Retinal pigment epithelial cell (primary cell): ENCODE data around the gene ZNF382.
"Not testable (repeated sequence)": the region's sequence is repeated elsewhere in the genome, so short reads cannot be mapped to it uniquely, and the experiment has no call there.

Source experiments
- DNase-seq: peaks from one replicate; pipeline ENCODE4 v3.0.0-alpha.2; 2010; ENCODE audit warnings: low read depth
- H3K4me3 ChIP-seq: 2 replicates; pipeline ENCODE4 v1.5.1; 2011; ENCODE audit warnings: mild to moderate bottlenecking, low read length, control low read depth, moderate library complexity
- TF ChIP-seq, protein P1 (sequence below): conservative IDR thresholded peaks from 2 replicates; pipeline ENCODE4 v1.5.1; 2011; ENCODE audit warnings: low read depth, low read length, control low read depth, inconsistent platforms

The ZNF382 gene

DNA sequence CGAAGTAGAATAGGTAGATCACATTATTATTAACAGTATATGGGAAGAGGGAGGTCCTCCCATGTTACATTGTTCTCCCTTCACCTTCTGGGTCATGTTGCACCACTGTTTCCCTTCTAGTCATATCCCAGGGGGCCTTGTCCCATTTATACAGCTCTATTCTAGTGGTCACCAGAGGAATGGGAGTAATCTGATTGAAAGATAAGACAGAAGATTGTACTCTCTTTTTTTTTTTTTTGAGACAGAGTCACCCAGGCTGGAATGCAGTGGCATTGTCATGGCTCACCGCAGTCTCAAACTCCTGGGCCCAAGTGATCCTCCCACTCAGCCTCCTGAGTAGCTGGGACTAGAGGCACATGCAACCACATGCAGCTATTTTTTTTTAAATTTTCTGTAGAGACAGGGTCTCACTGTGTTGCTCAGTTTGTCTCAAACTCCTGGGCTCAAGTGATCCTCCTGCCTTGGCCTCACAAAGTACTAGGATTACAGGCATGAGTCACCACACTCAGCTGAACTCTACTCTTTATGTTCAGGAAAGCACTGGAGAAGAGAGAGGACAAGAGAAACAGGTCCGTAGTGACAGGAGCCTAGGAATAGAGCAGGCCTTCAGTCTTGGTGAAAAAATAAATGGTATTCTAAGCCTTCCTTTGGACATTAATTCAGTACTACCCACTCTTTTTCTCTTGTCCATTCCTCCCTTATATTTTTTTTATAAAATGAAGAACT lies 27.7 kb upstream of the ZNF382 start:
- TF ChIP-seq, protein P1, sequence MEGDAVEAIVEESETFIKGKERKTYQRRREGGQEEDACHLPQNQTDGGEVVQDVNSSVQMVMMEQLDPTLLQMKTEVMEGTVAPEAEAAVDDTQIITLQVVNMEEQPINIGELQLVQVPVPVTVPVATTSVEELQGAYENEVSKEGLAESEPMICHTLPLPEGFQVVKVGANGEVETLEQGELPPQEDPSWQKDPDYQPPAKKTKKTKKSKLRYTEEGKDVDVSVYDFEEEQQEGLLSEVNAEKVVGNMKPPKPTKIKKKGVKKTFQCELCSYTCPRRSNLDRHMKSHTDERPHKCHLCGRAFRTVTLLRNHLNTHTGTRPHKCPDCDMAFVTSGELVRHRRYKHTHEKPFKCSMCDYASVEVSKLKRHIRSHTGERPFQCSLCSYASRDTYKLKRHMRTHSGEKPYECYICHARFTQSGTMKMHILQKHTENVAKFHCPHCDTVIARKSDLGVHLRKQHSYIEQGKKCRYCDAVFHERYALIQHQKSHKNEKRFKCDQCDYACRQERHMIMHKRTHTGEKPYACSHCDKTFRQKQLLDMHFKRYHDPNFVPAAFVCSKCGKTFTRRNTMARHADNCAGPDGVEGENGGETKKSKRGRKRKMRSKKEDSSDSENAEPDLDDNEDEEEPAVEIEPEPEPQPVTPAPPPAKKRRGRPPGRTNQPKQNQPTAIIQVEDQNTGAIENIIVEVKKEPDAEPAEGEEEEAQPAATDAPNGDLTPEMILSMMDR: no peak
- H3K4me3 ChIP-seq: no peak overlapping the region
- no peak for DNase-seq

GRCh38 chr19:36579255-36579654 lies 25.9 kb upstream of the ZNF382 start:
- H3K4me3 ChIP-seq: no peak overlapping the region
- TF ChIP-seq, protein P1: no peak

GRCh38 chr19:36602681-36603080 lies 2.4 kb upstream of the ZNF382 start:
- not testable (repeated sequence) for DNase-seq, H3K4me3 ChIP-seq

More at GRCh38 chr19:36579255-36579654, 25.9 kb upstream of the ZNF382 start:
- no peak for DNase-seq

DNA sequence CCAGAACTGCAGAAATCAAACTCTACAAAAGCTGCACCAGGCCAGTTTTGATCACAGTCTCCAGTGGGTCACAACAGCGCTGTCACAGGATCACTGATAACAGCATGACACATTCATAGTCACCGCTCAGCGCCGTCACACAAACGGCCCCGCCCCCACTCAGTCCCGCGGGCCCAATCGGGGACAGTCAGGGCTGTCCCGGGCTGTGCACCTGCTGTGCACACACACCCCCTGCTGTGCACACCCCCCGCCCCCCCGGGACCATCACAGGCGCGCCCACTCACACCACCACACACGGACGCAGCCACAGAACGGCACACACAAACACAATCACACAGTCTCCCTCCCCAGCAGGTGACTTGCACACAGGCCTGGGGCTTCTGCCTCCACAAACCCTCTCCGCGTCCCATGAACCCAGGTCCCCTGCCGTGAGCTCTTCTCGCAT lies 435 bp upstream of the ZNF382 start:
- TF ChIP-seq, protein P1: no peak
- DNase-seq: peak; percentile 25
- H3K4me3 ChIP-seq: peak overlapping the region; percentile 93

DNA sequence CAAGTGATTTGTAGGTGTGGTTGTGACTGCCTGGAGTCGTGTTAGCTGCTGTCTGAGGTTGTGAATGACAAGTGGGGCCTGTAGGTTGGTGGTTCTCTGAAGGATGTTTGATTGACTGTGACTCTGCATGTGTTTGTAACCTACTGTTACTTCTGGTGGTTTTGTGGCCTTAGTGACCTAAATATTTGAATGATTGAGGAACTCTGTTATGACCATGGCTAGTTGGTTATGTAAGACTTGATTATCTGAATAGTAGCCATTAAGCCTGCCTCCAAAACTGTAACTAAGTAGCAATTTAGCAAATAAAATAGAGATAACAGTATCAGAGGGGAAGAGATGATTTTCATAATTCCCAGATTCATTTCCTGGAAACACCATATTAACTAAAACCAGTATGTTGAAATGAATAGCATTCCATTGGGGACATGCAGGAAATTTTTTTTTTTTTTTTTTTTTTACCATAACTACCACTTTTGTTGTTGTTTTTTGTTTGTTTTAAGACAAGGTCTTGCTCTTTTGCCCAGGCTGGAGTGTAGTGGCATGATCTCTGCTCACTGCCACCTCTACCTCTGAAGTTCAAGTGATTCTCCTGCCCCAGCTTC lies 865 bp downstream of the ZNF382 start:
- DNase-seq: no peak
- TF ChIP-seq, protein P1: no peak
- peak overlapping the region; percentile 93 for H3K4me3 ChIP-seq

- TF ChIP-seq, protein P1: no peak
- H3K4me3 ChIP-seq: no peak overlapping the region
- no peak for DNase-seq
Measured at GRCh38 chr19:36627057-36627456, 21.9 kb downstream of the ZNF382 start.

GRCh38 chr19:36635342-36635741 lies 30.2 kb downstream of the ZNF382 start:
- no peak overlapping the region for H3K4me3 ChIP-seq
- no peak for DNase-seq
- TF ChIP-seq, protein P1: no peak
